A549 (cell line): ENCODE measurements around the gene PAX8. TPM values are rescaled to one million over a fixed set of nuclear protein-coding genes. Genes with fewer than 3 reads are reported as not detected.

ENCODE experiments used
- ATAC-seq, 2 experiments: fragments of 200-7000 bp in 1 of 2; fragments of >200 bp in 1 of 2; cut with Nextera tagmentation in 1 of 2; cut with Tn5 transposase in 1 of 2; 3 replicates each; pipeline versions ENCODE4 v1.8.0 to v1.9.1; 2018 to 2020; ENCODE audit warnings: mild to moderate bottlenecking in 1 of 2, moderate library complexity in 1 of 2
- CTCF ChIA-PET: fragments of 300-600 bp; sonication (Branson Sonifier 250); formaldehyde crosslinking; extraction: SDS; loops from one replicate; lab custom pipeline; 2021; ENCODE audit warnings: antibody characterized with exemption, inconsistent platforms; lab: Yijun Ruan, JAX
- POLR2A ChIA-PET: fragments of 350-600 bp; formaldehyde crosslinking; extraction: SDS; loops from one replicate; lab custom pipeline; 2021; ENCODE audit warnings: antibody characterized with exemption, inconsistent platforms; lab: Yijun Ruan, JAX
- DNase-seq, 2 experiments: peaks; one replicate each; pipeline versions ENCODE4 v3.0.0 to v3.0.0-alpha.2; 2011 to 2016; ENCODE audit warnings: low read depth in 1 of 2, low spot score in 1 of 2
- FAIRE-seq: peaks from 2 replicates; lab custom pipeline; 2011; peaks lifted over from hg19 to GRCh38; lab: Jason Lieb, UNC
- H3K27ac ChIP-seq, 2 experiments: fragments of >200 bp; sonication (Bioruptor Twin); formaldehyde crosslinking; 3 replicates each; pipeline ENCODE4 v1.5.1; 2016 to 2017
- H3K4me1 ChIP-seq: fragments of >200 bp; sonication (Bioruptor Twin); formaldehyde crosslinking; 3 replicates; pipeline ENCODE4 v1.6.1; 2016
- H3K4me2 ChIP-seq: fragments of >200 bp; sonication (Bioruptor Twin); formaldehyde crosslinking; 3 replicates; pipeline ENCODE4 v1.6.1; 2016
- H3K4me3 ChIP-seq: fragments of >200 bp; sonication (Bioruptor Twin); formaldehyde crosslinking; 3 replicates; pipeline ENCODE4 v1.5.1; 2016
- H3K9me3 ChIP-seq: fragments of >200 bp; sonication (Bioruptor Twin); formaldehyde crosslinking; 3 replicates; pipeline ENCODE4 v1.6.1; 2016
- CBX2 ChIP-seq: fragments of 200-600 bp; sonication (generic); IDR thresholded peaks from 2 replicates; pipeline ENCODE4 v1.6.1; 2016; ENCODE audit warnings: low read depth, mild to moderate bottlenecking, borderline replicate concordance
- EP300 ChIP-seq, 2 experiments: fragments of >200 bp; sonication (Bioruptor Twin); formaldehyde crosslinking; IDR thresholded peaks; 2 replicates in 1 of 2; 3 replicates in 1 of 2; pipeline ENCODE4 v1.6.1; 2016 to 2017
- ESRRA ChIP-seq: fragments of 150-350 bp; IDR thresholded peaks from 2 replicates; pipeline ENCODE4 v1.6.1; 2014; ENCODE audit warnings: mild to moderate bottlenecking, low read length, borderline replicate concordance
- FOSB ChIP-seq: fragments of 250-450 bp; sonication (Bioruptor Pico); IDR thresholded peaks from 2 replicates; pipeline ENCODE4 v1.5.0; 2020; ENCODE audit warnings: mild to moderate bottlenecking, moderate library complexity
- FOSL2 ChIP-seq, 2 experiments: fragments of 450-650 bp in 1 of 2; fragments of >200 bp in 1 of 2; sonication (Bioruptor Twin) in 1 of 2; formaldehyde crosslinking; IDR thresholded peaks; 2 replicates each; pipeline versions ENCODE4 v1.5.0 to v1.6.1; 2016 to 2020; ENCODE audit warnings: mild to moderate bottlenecking in 1 of 2, moderate library complexity in 1 of 2
- HDAC2 ChIP-seq: fragments of 200-600 bp; sonication (generic); IDR thresholded peaks from 2 replicates; pipeline ENCODE4 v1.6.1; 2016
- HMGXB4 ChIP-seq: fragments of 250-450 bp; sonication (Bioruptor Pico); IDR thresholded peaks from 2 replicates; pipeline ENCODE4 v1.5.0; 2021; ENCODE audit warnings: mild to moderate bottlenecking, moderate library complexity, borderline replicate concordance
- JUN ChIP-seq, 2 experiments: fragments of >200 bp; sonication (Bioruptor Twin); formaldehyde crosslinking; IDR thresholded peaks; 2 replicates in 1 of 2; 3 replicates in 1 of 2; pipeline ENCODE4 v1.6.1; 2016 to 2017
- JUNB ChIP-seq: fragments of >200 bp; sonication (Bioruptor Twin); formaldehyde crosslinking; IDR thresholded peaks from 2 replicates; pipeline ENCODE4 v1.6.1; 2016
- MAFK ChIP-seq: fragments of 450-650 bp; IDR thresholded peaks from 2 replicates; pipeline ENCODE4 v1.6.1; 2014; ENCODE audit not compliant: partially characterized antibody
- MAZ ChIP-seq: fragments of 150-350 bp; IDR thresholded peaks from 2 replicates; pipeline ENCODE4 v1.6.1; 2014; ENCODE audit warnings: antibody characterized with exemption, low read depth, low read length, borderline replicate concordance
- NFE2L2 ChIP-seq: fragments of 150-350 bp; conservative IDR thresholded peaks from 2 replicates; pipeline ENCODE4 v1.6.1; 2014; ENCODE audit warnings: low read length
- NR3C1 ChIP-seq: fragments of >200 bp; sonication (Bioruptor Twin); formaldehyde crosslinking; IDR thresholded peaks from 3 replicates; pipeline ENCODE4 v1.6.1; 2017
- PBX3 ChIP-seq: IDR thresholded peaks from 2 replicates; pipeline ENCODE4 v1.6.1; 2012
- PHF8 ChIP-seq: fragments of 200-600 bp; sonication (generic); IDR thresholded peaks from 2 replicates; pipeline ENCODE4 v1.6.1; 2016; ENCODE audit warnings: low read depth, mild to moderate bottlenecking, antibody characterized with exemption, moderate library complexity, borderline replicate concordance
- POLR2AphosphoS2 ChIP-seq: conservative IDR thresholded peaks from 2 replicates; pipeline ENCODE4 v1.6.1; 2012; ENCODE audit warnings: low read length, improper control_type of control experiment, inconsistent platforms
- REST ChIP-seq: fragments of 200-600 bp; sonication (generic); IDR thresholded peaks from 2 replicates; pipeline ENCODE4 v1.6.1; 2016; ENCODE audit warnings: antibody characterized with exemption, mild to moderate bottlenecking, moderate library complexity
- ZC3H11A ChIP-seq: fragments of 450-650 bp; IDR thresholded peaks from 2 replicates; pipeline ENCODE4 v1.6.1; 2014; ENCODE audit warnings: antibody characterized with exemption, mild to moderate bottlenecking
- ZSCAN20 ChIP-seq: fragments of 250-450 bp; sonication (Bioruptor Pico); IDR thresholded peaks from 2 replicates; pipeline ENCODE4 v1.8.0; 2022; ENCODE audit warnings: mild to moderate bottlenecking, moderate library complexity
- WGBS: methylation state at CpG from one replicate; pipeline ENCODE4 v1.1.6; 2017; ENCODE audit errors: missing lambda C conversion rate; 5-methylcytosine and 5-hydroxymethylcytosine counted together
- polyA plus RNA-seq, 4 experiments: library from polyadenylated mRNA; depleted of rRNA in 3 of 4; stranded (reverse); fragments of >200 nt; fragmentation: RNase III in 1 of 4; extraction: RNeasy Plus Mini Kit Qiagen cat#74134 plus additional on column Dnase treatment in 1 of 4; gene quantifications; 2 replicates in 3 of 4; 3 replicates in 1 of 4; pipeline ENCODE4 v1.2.3, GENCODE V29; 2011 to 2017
- TF ChIP-seq, protein P1 (sequence below): fragments of >200 bp; sonication (Bioruptor Twin); formaldehyde crosslinking; IDR thresholded peaks from 3 replicates; pipeline ENCODE4 v1.6.1; 2016

Gene PAX8
- polyA plus RNA-seq, 2 of the 4 experiments (the other 2 are of a cell fraction): 0.71 to 0.81 TPM

DNA sequence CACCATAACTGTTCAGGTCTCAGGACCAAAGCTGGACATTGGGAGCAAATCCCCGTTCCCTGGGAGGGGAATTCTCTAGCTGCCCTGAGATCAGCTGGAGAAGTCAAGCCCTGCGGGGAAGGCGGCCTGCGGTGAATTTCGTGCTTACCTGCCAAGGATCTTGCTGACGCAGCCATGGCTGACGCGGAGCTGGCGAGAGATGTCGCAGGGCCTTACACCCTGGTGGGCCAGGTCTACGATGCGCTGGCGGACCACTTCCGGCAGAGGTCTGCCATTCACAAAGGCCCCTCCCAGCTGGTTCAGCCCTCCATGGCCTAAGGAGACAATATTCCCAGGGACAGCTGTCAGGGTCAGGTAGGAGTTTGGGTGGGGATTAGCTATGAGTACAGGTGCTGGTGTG, 32.1 kb downstream of the PAX8 start:
- H3K27ac ChIP-seq: peak overlapping the region; percentile 97 to 98

GRCh38 chr2:113245276-113245711, 33.4 kb downstream of the PAX8 start:
- ATAC-seq: no peak
- no peak for DNase-seq
- CTCF ChIA-PET: interaction anchor here (1.0 to 13.6 kb wide), 7 partner anchors 9 to 126 kb away, joined by 3 to 119 read pairs (median 11); no protein-coding TSS in a partner anchor

More for the DNA sequence above, 32.1 kb downstream of the PAX8 start:
- H3K4me2 ChIP-seq: no peak overlapping the region
- ChIA-PET CTCF (interaction anchor here (0.6 to 13.6 kb wide), 12 partner anchors 11 to 144 kb away, joined by 3 to 119 read pairs (median 6); partner anchors contain the start of gene PAX8), POLR2A (no interaction called here)
- TF ChIP-seq JUNB (no peak), HDAC2 (no peak), REST (no peak), ZSCAN20 (CRISPR knock-in tag) (no peak), CBX2 (no peak), FOSB (CRISPR knock-in tag) (no peak), MAZ (no peak), PHF8 (no peak), POLR2AphosphoS2 (no peak), ESRRA (no peak), ZC3H11A (no peak), HMGXB4 (CRISPR knock-in tag) (no peak), NFE2L2 (no peak), PBX3 (no peak), FOSL2 (IDR thresholded peaks at IDR 0.05) (no peak), FOSL2 (CRISPR knock-in tag; IDR thresholded peaks at IDR 0.05) (no peak), NR3C1 (no peak), EP300 (IDR thresholded peaks at IDR 0.05) (no peak)
- no peak overlapping the region for H3K4me3 ChIP-seq
- no peak for FAIRE-seq
- WGBS: 89% methylated on average over 14 of the region's 14 CpGs
- no peak for ATAC-seq
- peaks cover 37% of the 10 kb centered on the region for H3K4me1 ChIP-seq
- no peak for DNase-seq
- peaks cover 8% of the 10 kb centered on the region for H3K9me3 ChIP-seq

More at GRCh38 chr2:113245276-113245711, 33.4 kb downstream of the PAX8 start:
- POLR2A ChIA-PET: no interaction called here
- H3K9me3 ChIP-seq: peaks cover 8% of the 10 kb centered on the region
- H3K4me1 ChIP-seq: peaks cover 38% of the 10 kb centered on the region
- 88% methylated on average over 3 of the region's 3 CpGs for WGBS
- TF ChIP-seq MAFK (peak; percentile 33), JUN (IDR thresholded peaks at IDR 0.05) (no peak)
- TF ChIP-seq, protein P1, sequence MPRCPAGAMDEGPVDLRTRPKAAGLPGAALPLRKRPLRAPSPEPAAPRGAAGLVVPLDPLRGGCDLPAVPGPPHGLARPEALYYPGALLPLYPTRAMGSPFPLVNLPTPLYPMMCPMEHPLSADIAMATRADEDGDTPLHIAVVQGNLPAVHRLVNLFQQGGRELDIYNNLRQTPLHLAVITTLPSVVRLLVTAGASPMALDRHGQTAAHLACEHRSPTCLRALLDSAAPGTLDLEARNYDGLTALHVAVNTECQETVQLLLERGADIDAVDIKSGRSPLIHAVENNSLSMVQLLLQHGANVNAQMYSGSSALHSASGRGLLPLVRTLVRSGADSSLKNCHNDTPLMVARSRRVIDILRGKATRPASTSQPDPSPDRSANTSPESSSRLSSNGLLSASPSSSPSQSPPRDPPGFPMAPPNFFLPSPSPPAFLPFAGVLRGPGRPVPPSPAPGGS: no peak
- TF ChIP-seq, all 56 proteins: peak for 1
- peak overlapping the region; percentile 97 to 98 for H3K27ac ChIP-seq
- H3K4me2 ChIP-seq: no peak overlapping the region
- no peak for FAIRE-seq
- no peak overlapping the region for H3K4me3 ChIP-seq
